Activated CD4-positive, alpha-beta memory T cell treated with anti-CD3 and anti-CD28 coated beads, Interleukin-2, amount 10 ng/mL, durations not matched to agents 7 days and 5 days (primary cell): ENCODE data around the gene GRB2. TPM values are rescaled to one million over a fixed set of nuclear protein-coding genes. Genes with fewer than 3 reads are reported as not detected.

Source experiments
- CTCF ChIA-PET: fragments of 350-600 bp; sonication (Branson Sonifier 250); formaldehyde crosslinking; loops from one replicate; lab custom pipeline; 2021; ENCODE audit warnings: antibody characterized with exemption, inconsistent platforms; lab: Charles Lee
- POLR2A ChIA-PET: fragments of 350-600 bp; sonication (Branson Sonifier 250); formaldehyde crosslinking; loops from one replicate; lab custom pipeline; 2021; ENCODE audit warnings: antibody characterized with exemption; lab: Charles Lee
- DNase-seq: peaks from one replicate; pipeline ENCODE4 v3.0.0-alpha.2; 2020
- H3K27ac Mint-ChIP-seq: one replicate; pipeline ENCODE4 v1.8.0; 2021; ENCODE audit warnings: mild to moderate bottlenecking, mixed read lengths
- H3K27me3 Mint-ChIP-seq: one replicate; pipeline ENCODE4 v1.8.0; 2021; ENCODE audit warnings: mixed read lengths
- H3K36me3 Mint-ChIP-seq: one replicate; pipeline ENCODE4 v1.8.0; 2021; ENCODE audit warnings: low read depth, mixed read lengths
- H3K4me1 Mint-ChIP-seq: one replicate; pipeline ENCODE4 v1.8.0; 2021; ENCODE audit warnings: mixed read lengths
- H3K4me3 Mint-ChIP-seq: one replicate; pipeline ENCODE4 v1.8.0; 2021; ENCODE audit warnings: mild to moderate bottlenecking, mixed read lengths
- H3K9me3 Mint-ChIP-seq: one replicate; pipeline ENCODE4 v1.8.0; 2021; ENCODE audit warnings: mixed read lengths
- total RNA-seq, 2 experiments: library from RNA; stranded (reverse); gene quantifications; one replicate each; pipeline ENCODE4 v1.2.3, GENCODE V29; 2021

Gene GRB2
- total RNA-seq, 2 experiments from 2014 or later, result 130 to 132 TPM

DNA sequence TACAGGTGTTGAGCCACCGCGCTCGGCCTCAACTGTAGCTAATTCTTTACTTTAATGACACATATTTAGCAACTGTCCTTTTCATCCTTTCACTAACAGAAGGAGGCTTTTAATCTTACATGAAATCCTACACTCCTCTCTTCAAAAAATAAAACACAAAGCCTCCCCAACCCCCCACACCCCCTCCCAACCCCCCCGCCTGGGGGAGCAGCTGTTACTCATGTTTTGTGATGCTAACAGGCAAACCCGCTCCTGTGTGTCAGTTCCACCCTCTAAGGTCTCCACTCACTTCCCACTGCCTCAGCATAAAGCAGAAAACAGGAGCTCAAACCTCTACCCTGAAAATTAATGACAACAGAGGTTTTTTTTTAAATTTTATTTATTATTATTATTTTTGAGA is 60.8 kb downstream of the GRB2 start:
- no peaks in the 10 kb centered on the region for H3K27me3 Mint-ChIP-seq
- H3K4me3 Mint-ChIP-seq, result no peak overlapping the region
- peaks cover 70% of the 10 kb centered on the region for H3K4me1 Mint-ChIP-seq
- no peak overlapping the region for H3K27ac Mint-ChIP-seq
- ChIA-PET CTCF (interaction anchor here (0.6 to 2.0 kb wide), 10 partner anchors 8 to 234 kb away, joined by 3 to 8 read pairs (median 4); partner anchors contain the start of gene NUP85), POLR2A (interaction anchor here (0.9 to 1.8 kb wide), 6 partner anchors 9 to 74 kb away, joined by 3 to 6 read pairs (median 4); partner anchors contain the start of gene MIF4GD)
- no peaks in the 10 kb centered on the region for H3K9me3 Mint-ChIP-seq
- DNase-seq, result no peak
- peaks cover 12% of the 10 kb centered on the region for H3K36me3 Mint-ChIP-seq

DNA sequence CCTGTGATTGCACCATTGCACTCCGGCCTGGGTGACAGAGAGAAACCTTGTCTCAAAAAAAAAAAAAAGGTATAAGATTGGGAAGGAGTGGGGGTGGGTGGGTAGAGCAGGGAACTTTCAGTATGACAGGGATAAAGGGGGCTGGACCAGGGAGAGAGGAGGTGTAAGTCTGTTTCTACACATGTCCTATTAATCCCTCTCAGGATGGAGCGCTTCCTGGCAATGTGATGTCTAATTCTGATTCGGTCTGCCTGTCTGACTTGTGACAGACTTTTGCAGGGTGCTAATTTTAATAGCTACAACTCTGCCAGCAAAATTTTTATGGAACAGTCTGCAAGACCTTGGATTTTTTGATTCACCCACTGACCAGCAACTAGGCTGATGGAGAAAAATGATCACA is 62.5 kb downstream of the GRB2 start:
- ChIA-PET POLR2A (interaction anchor here (1.3 kb wide), 1 partner anchor 62 kb away, joined by 7 read pairs; the partner anchor contains the start of gene GRB2), CTCF (interaction anchor here (1.2 to 2.0 kb wide), 3 partner anchors 7 to 105 kb away, joined by 3 to 8 read pairs (median 4); no protein-coding TSS in a partner anchor)
- Mint-ChIP-seq H3K27ac (no peak overlapping the region), H3K9me3 (no peaks in the 10 kb centered on the region), H3K27me3 (no peaks in the 10 kb centered on the region), H3K4me1 (peaks cover 76% of the 10 kb centered on the region), H3K4me3 (no peak overlapping the region), H3K36me3 (peaks cover 12% of the 10 kb centered on the region)
- DNase-seq, result no peak

DNA sequence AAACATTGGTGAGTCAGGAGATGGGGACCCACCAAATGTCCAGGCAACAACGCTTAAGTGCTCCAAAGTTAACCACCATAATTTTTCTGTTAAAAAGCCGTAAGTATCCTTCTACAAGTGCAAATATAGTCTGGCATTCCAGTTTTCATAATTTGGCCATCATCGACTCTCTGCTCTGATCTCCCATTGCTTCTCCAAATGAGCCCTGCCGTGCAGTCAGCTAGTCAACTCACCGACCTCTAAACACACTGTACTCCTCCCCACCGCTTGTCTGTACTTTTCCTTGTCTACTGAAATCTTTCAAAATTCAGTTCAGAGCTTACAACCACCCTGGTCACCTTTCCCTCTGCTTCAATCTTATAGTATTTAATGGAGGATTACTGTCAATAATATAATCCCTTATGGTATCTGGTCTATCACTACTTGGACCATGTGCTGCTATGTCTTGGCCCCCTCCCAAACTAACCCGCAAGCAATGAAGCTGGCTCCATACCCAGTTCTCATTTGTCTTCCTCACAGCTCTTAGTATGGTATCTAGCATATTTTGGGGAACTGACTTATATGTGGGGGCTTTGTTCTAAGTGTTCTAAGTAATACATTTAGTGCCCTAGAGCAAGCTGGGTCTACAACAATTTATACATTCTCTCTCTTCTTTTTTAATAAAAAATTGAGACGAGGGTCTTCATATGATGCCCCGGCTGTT is 63.5 kb downstream of the GRB2 start:
- ChIA-PET CTCF (interaction anchor here (1.0 kb wide), 1 partner anchor 19 kb away, joined by 4 read pairs; no protein-coding TSS in a partner anchor), POLR2A (interaction anchor here (1.1 kb wide), 1 partner anchor 80 kb away, joined by 5 read pairs; the partner anchor contains the start of genes GGA3 and MRPS7)
- Mint-ChIP-seq H3K27ac (no peak overlapping the region), H3K36me3 (peaks cover 12% of the 10 kb centered on the region), H3K4me1 (peaks cover 69% of the 10 kb centered on the region), H3K27me3 (no peaks in the 10 kb centered on the region), H3K9me3 (no peaks in the 10 kb centered on the region), H3K4me3 (no peak overlapping the region)
- DNase-seq, result no peak

DNA sequence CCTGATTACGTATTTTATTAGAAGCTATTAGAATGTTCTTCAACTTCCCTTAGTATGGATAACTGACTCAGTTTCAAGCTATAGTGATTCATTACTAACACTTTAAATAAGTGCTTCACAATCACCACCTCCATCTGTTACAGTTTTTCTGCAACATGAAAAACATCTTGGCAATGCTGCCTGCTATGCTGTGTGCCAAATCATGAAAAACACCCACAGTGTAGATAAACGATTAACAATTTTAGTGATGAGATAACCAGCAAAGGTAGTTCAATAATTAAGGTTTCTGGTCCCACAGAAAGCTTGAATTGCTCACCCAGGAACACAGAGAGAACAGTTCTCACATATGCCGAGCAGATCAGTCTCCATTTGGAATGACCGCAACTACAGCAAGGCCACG is 64.8 kb downstream of the GRB2 start:
- DNase-seq, result no peak
- ChIA-PET CTCF (interaction anchor here (1.0 to 1.3 kb wide), 2 partner anchors 18 to 70 kb away, joined by 4 to 5 read pairs; partner anchors contain the start of gene MIF4GD), POLR2A (interaction anchor here (0.7 to 1.3 kb wide), 2 partner anchors 24 to 116 kb away, joined by 3 read pairs; no protein-coding TSS in a partner anchor)
- peaks cover 17% of the 10 kb centered on the region for H3K36me3 Mint-ChIP-seq
- no peaks in the 10 kb centered on the region for H3K27me3 Mint-ChIP-seq
- H3K4me1 Mint-ChIP-seq, result peaks cover 70% of the 10 kb centered on the region
- no peak overlapping the region for H3K27ac Mint-ChIP-seq
- no peak overlapping the region for H3K4me3 Mint-ChIP-seq
- H3K9me3 Mint-ChIP-seq, result no peaks in the 10 kb centered on the region

DNA sequence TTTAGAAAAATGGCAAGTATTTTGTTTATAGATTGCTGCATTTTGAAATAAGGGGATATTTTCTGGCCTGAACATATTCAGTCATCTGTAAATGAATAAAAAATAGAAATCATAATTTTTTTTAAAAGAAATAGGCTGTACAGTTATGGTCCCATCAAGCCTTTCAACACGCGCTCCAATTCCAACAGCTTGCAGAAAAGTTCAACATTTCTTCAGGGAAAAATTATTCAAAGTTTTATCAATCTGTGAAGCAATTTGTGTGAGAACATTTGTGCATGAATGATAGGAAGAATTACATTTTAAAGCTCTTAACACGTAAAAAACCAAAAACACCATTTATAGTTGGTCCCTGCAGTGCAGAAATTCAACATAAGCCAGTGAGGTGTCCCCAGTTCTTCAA is 65.5 kb downstream of the GRB2 start:
- no peak for DNase-seq
- Mint-ChIP-seq H3K4me1 (peaks cover 66% of the 10 kb centered on the region), H3K36me3 (peaks cover 17% of the 10 kb centered on the region), H3K27ac (peak overlapping the region; percentile 80), H3K27me3 (no peaks in the 10 kb centered on the region), H3K9me3 (no peaks in the 10 kb centered on the region), H3K4me3 (peak overlapping the region; percentile 33)
- CTCF ChIA-PET, result interaction anchor here (0.6 to 2.1 kb wide), 4 partner anchors 9 to 110 kb away, joined by 3 to 8 read pairs (median 4); partner anchors contain the start of gene MIF4GD
- POLR2A ChIA-PET, result interaction anchor here (0.7 to 1.3 kb wide), 3 partner anchors 24 to 117 kb away, joined by 3 to 6 read pairs (median 3); partner anchors contain the start of gene GRB2

DNA sequence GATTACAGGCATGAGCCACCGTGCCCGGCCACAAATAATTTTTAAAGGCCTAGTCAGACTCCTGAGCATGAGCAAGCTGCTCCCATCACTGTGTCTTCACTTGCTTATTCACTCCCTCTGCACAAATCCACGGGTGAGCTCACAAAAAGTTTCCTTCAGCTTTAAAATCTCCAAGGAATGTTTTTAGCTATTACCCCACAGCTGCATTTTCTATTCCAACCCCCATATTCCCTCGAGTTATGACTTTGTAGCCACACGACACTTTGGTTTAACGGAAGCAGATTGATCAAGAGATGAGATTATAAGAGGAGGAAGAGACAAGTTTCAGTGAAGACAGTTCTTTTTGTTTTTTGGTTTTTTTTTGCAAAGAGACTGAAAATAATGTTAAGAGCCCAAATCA is 67.1 kb downstream of the GRB2 start:
- H3K27me3 Mint-ChIP-seq, result no peaks in the 10 kb centered on the region
- POLR2A ChIA-PET, result interaction anchor here (0.6 to 2.7 kb wide), 9 partner anchors 13 to 465 kb away, joined by 3 to 12 read pairs (median 4); partner anchors contain the start of genes GRB2 and SLC25A19
- peak overlapping the region; percentile 38 for H3K4me3 Mint-ChIP-seq
- CTCF ChIA-PET, result interaction anchor here (0.6 to 4.5 kb wide), 10 partner anchors 9 to 318 kb away, joined by 3 to 30 read pairs (median 4); partner anchors contain the start of genes GRB2 and MIF4GD
- H3K4me1 Mint-ChIP-seq, result peaks cover 57% of the 10 kb centered on the region
- peaks cover 17% of the 10 kb centered on the region for H3K36me3 Mint-ChIP-seq
- no peaks in the 10 kb centered on the region for H3K9me3 Mint-ChIP-seq
- H3K27ac Mint-ChIP-seq, result peak overlapping the region; percentile 80
- DNase-seq, result no peak

DNA sequence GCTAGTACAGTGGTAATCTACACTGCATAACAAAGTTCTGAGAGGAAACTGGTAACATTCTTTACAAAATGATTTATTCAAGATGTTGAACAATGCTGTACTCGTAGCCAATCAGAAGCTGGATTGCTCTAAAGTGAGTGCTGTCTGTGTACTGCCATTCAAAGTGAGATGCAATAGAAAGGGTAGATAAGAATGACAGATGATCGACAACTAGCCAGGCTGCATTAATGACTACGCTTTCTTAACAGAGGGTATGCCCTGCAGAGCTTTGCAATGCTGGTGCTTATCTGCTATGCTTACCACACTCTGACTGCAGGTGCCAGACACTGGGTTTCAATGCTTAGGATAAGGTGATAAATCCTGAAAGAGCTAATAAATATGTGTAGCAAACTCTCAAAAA is 70.2 kb downstream of the GRB2 start:
- Mint-ChIP-seq H3K4me3 (no peak overlapping the region), H3K4me1 (peaks cover 57% of the 10 kb centered on the region), H3K9me3 (no peaks in the 10 kb centered on the region), H3K36me3 (peaks cover 25% of the 10 kb centered on the region), H3K27me3 (no peaks in the 10 kb centered on the region), H3K27ac (no peak overlapping the region)
- ChIA-PET POLR2A (interaction anchor here (1.0 kb wide), 2 partner anchors 9 to 19 kb away, joined by 3 to 4 read pairs; no protein-coding TSS in a partner anchor), CTCF (interaction anchor here (0.9 to 4.5 kb wide), 8 partner anchors 8 to 77 kb away, joined by 3 to 30 read pairs (median 4); partner anchors contain the start of gene MIF4GD)
- DNase-seq, result no peak

DNA sequence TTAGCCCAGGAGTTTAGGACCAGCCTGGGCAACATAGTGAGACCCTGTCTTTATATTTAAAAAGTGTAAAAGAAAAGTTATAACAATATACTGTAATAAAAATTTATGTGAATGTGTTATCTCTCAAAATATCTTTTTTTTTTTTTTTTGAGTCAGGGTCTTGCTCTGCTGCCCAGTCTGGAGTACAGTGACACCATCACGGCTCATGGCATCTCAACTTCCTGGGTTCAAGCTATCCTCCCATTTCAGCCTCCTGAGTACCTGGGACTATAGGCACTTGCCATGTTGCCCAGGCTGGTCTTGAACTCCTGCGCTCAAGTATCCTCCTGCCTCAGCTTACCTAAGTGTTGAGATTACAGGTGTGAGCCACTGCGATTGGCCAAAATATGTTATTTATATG is 70.8 kb downstream of the GRB2 start:
- Mint-ChIP-seq H3K36me3 (peaks cover 21% of the 10 kb centered on the region), H3K4me3 (no peak overlapping the region), H3K4me1 (peaks cover 52% of the 10 kb centered on the region), H3K27ac (no peak overlapping the region), H3K9me3 (no peaks in the 10 kb centered on the region), H3K27me3 (no peaks in the 10 kb centered on the region)
- DNase-seq, result no peak
- ChIA-PET POLR2A (no interaction called here), CTCF (interaction anchor here (0.5 to 4.5 kb wide), 3 partner anchors 8 to 108 kb away, joined by 3 to 30 read pairs (median 3); no protein-coding TSS in a partner anchor)

DNA sequence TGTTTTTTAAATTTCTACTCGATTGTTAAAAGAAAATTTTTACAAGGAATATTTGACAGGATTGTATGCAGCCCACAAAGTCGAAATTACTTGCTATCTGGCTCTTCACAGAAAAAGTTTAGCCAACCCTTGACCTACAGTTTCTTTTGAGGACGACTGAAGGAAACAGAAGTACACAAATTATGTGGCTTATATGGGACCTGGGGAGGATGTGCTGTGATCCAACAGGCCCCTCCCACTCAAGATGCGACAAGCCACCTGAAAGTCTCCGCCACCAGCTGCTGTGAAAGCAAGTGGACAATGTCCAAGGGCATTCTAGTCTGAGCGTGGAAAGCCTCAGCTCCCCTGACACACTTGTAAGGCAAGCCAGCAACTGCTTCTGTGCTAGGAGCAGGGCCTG is 73.8 kb downstream of the GRB2 start:
- POLR2A ChIA-PET, result interaction anchor here (0.8 to 1.0 kb wide), 2 partner anchors 41 to 74 kb away, joined by 3 read pairs; partner anchors contain the start of gene GRB2
- Mint-ChIP-seq H3K36me3 (peaks cover 21% of the 10 kb centered on the region), H3K27ac (no peak overlapping the region), H3K27me3 (no peaks in the 10 kb centered on the region), H3K9me3 (no peaks in the 10 kb centered on the region), H3K4me1 (peaks cover 38% of the 10 kb centered on the region), H3K4me3 (no peak overlapping the region)
- CTCF ChIA-PET, result interaction anchor here (1.9 kb wide), 1 partner anchor 9 kb away, joined by 4 read pairs; no protein-coding TSS in a partner anchor
- no peak for DNase-seq

DNA sequence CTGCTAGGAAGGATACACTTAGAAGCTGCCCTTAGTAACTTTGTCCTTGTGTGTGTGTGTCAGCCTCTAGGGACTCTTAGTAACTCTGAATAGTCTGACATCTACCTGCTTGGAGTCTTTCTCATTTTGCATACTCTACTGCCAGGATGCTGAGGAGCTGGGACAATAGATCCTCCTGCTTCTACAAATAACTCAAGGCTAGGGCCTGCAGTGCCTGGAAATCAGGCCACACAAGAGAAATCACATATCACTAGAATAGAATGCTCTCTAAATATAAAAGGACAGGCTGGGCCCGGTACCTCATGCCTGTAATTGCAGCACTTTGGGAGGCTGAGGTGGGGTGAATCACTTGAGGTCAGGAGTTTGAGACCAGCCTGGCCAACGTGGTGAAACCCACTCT is 77.7 kb downstream of the GRB2 start:
- Mint-ChIP-seq H3K36me3 (peaks cover 31% of the 10 kb centered on the region), H3K4me3 (no peak overlapping the region), H3K9me3 (no peaks in the 10 kb centered on the region), H3K27me3 (no peaks in the 10 kb centered on the region), H3K4me1 (peaks cover 28% of the 10 kb centered on the region), H3K27ac (no peak overlapping the region)
- CTCF ChIA-PET, result interaction anchor here (1.0 to 1.7 kb wide), 2 partner anchors 76 to 84 kb away, joined by 3 read pairs; no protein-coding TSS in a partner anchor
- POLR2A ChIA-PET, result interaction anchor here (2.0 kb wide), 2 partner anchors 57 to 78 kb away, joined by 5 to 6 read pairs; partner anchors contain the start of genes GRB2 and MIF4GD
- DNase-seq, result no peak

DNA sequence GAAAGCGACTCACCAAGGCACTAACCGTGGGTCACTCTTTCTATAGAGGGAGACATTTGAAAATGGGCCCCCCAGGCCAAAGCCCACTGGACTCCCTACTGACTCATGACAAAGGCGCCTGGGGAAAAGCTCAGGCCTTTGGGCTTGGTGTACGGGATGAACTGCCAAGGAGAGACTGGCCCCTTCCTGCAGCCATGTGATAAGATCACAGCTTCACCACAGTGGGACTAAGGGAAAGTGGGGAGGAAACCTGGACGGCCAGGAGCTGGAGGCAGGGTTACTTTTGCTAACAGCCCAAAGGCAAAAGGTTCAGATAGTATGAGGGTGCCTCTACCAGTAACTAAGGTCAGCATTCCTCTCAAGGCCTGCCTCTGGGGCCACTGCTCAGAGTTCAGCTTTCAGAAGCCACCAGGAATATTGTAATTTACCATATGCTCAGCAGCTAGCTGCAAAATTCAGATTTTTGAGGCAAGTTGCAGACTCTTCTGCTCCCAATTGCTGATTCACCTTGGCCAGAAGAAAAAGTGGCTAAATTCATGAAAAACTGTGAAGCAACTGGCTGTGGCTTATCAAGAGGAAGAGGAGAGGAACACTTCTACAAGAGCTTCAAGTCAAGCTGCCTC is 79.1 kb downstream of the GRB2 start:
- POLR2A ChIA-PET, result interaction anchor here (0.7 to 2.0 kb wide), 6 partner anchors 21 to 79 kb away, joined by 3 to 6 read pairs (median 4); partner anchors contain the start of genes GRB2, MIF4GD and SLC25A19
- Mint-ChIP-seq H3K9me3 (no peaks in the 10 kb centered on the region), H3K27ac (no peak overlapping the region), H3K36me3 (peaks cover 25% of the 10 kb centered on the region), H3K4me3 (no peak overlapping the region), H3K4me1 (peaks cover 16% of the 10 kb centered on the region), H3K27me3 (no peaks in the 10 kb centered on the region)
- DNase-seq, result no peak
- CTCF ChIA-PET, result interaction anchor here (0.6 to 1.7 kb wide), 6 partner anchors 9 to 80 kb away, joined by 3 to 5 read pairs (median 3); partner anchors contain the start of genes GRB2 and SLC25A19

DNA sequence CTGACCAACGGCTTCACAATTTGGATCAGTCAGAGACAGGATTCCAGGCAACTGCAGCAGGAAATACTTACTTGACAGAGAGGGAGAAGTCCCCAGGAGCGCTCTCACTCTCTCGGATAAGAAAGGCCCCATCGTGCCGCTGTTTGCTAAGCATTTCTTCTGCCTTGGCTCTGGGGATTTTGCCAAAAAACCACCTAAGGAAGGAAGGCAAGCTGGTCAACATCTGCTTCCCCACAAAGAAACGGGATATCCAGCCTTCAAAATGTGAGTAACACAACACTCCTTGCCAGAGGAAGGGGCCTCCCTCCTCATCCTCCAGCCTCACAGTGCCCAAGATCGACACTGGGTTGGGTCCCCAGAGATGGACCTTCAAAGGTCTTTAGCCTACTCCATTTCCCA is 79.7 kb downstream of the GRB2 start:
- Mint-ChIP-seq H3K36me3 (peaks cover 27% of the 10 kb centered on the region), H3K4me3 (no peak overlapping the region), H3K27me3 (no peaks in the 10 kb centered on the region), H3K9me3 (no peaks in the 10 kb centered on the region), H3K4me1 (peaks cover 15% of the 10 kb centered on the region), H3K27ac (peak overlapping the region; percentile 21)
- ChIA-PET CTCF (interaction anchor here (0.6 to 1.2 kb wide), 4 partner anchors 10 to 80 kb away, joined by 3 to 5 read pairs (median 4); partner anchors contain the start of genes GRB2 and SLC25A19), POLR2A (interaction anchor here (1.0 to 2.0 kb wide), 4 partner anchors 22 to 80 kb away, joined by 3 to 6 read pairs (median 4); partner anchors contain the start of genes GRB2 and SLC25A19)
- DNase-seq, result no peak
